CD4-positive, alpha-beta memory T cell (primary cell): ENCODE results near the gene NPAS1. TPM values are rescaled to one million over a fixed set of nuclear protein-coding genes. Genes with fewer than 3 reads are reported as not detected.
A peak's percentile ranks its signal among the peaks of the same experiment; 100 is the strongest.

Experiments used
- CTCF ChIA-PET: fragments of 350-600 bp; sonication (Branson Sonifier 250); formaldehyde crosslinking; loops from one replicate; lab custom pipeline; 2021; ENCODE audit warnings: inconsistent platforms; ENCODE audit not compliant: partially characterized antibody; lab: Charles Lee
- POLR2A ChIA-PET: fragments of 350-600 bp; sonication (Branson Sonifier 250); formaldehyde crosslinking; loops from one replicate; lab custom pipeline; 2021; ENCODE audit not compliant: partially characterized antibody; lab: Charles Lee
- DNase-seq, 5 donors: peaks; one replicate each; pipeline versions ENCODE4 v3.0.0 to v3.0.0-alpha.2; 2020 to 2022; ENCODE audit warnings: mixed read lengths in 1 of 5
- H3K27ac ChIP-seq: one replicate; pipeline ENCODE4 v1.7.0; 2013; ENCODE audit warnings: low read depth, low read length
- H3K27me3 ChIP-seq: 2 replicates; pipeline ENCODE4 v1.7.0; 2013; ENCODE audit warnings: mild to moderate bottlenecking, low read length, moderate library complexity; ENCODE audit not compliant: insufficient read depth
- H3K36me3 ChIP-seq: 2 replicates; pipeline ENCODE4 v1.7.0; 2013; ENCODE audit warnings: mild to moderate bottlenecking, low read length, moderate library complexity; ENCODE audit not compliant: insufficient read depth
- H3K4me1 ChIP-seq: 2 replicates; pipeline ENCODE4 v1.7.0; 2013; ENCODE audit warnings: mild to moderate bottlenecking, low read length, moderate library complexity; ENCODE audit not compliant: insufficient read depth
- H3K4me3 ChIP-seq, 2 donors: one replicate each; pipeline ENCODE4 v1.7.0; 2013; ENCODE audit warnings: low read length in 2 of 2, mild to moderate bottlenecking in 1 of 2
- H3K9me3 ChIP-seq, 2 donors: one replicate each; pipeline ENCODE4 v1.7.0; 2013; ENCODE audit warnings: low read length in 2 of 2, control low read depth in 1 of 2; ENCODE audit not compliant: control insufficient read depth in 1 of 2
- H3K27ac Mint-ChIP-seq, 7 donors: one replicate each; pipeline ENCODE4 v1.8.0; 2020 to 2021; ENCODE audit warnings: mixed read lengths in 7 of 7, mild to moderate bottlenecking in 6 of 7, inconsistent platforms in 3 of 7, moderate library complexity in 3 of 7
- H3K27me3 Mint-ChIP-seq, 2 donors: one replicate each; pipeline ENCODE4 v1.8.0; 2020 to 2021; ENCODE audit warnings: mixed read lengths in 2 of 2
- H3K36me3 Mint-ChIP-seq, 2 donors: one replicate each; pipeline ENCODE4 v1.8.0; 2020 to 2021; ENCODE audit warnings: mixed read lengths in 2 of 2, inconsistent platforms in 1 of 2, mild to moderate bottlenecking in 1 of 2
- H3K4me1 Mint-ChIP-seq, 4 donors: one replicate each; pipeline ENCODE4 v1.8.0; 2020 to 2021; ENCODE audit warnings: mixed read lengths in 4 of 4, mild to moderate bottlenecking in 1 of 4
- H3K4me3 Mint-ChIP-seq, 8 donors: one replicate each; pipeline ENCODE4 v1.8.0; 2020 to 2021; ENCODE audit warnings: mixed read lengths in 8 of 8, mild to moderate bottlenecking in 7 of 8, moderate library complexity in 6 of 8, inconsistent platforms in 3 of 8
- H3K9me3 Mint-ChIP-seq, 8 donors: one replicate each; pipeline ENCODE4 v1.8.0; 2020 to 2021; ENCODE audit warnings: mixed read lengths in 8 of 8, mild to moderate bottlenecking in 5 of 8, inconsistent platforms in 3 of 8, moderate library complexity in 1 of 8
- intact Hi-C: fragments of 100-400 bp; cut with micrococcal nuclease; formaldehyde crosslinking; loops from one replicate; pipeline ENCODE4 v1.15.1; 2023
- polyA plus RNA-seq, 2 donors: library from polyadenylated mRNA; unstranded; fragments of 300-500 nt; fragmentation: Illumina TruSeq; gene quantifications; one replicate each; pipeline ENCODE4 v1.2.3, GENCODE V29; 2021
- total RNA-seq, 2 experiments: library from RNA; stranded (reverse); gene quantifications; one replicate each; pipeline ENCODE4 v1.2.3, GENCODE V29; 2021

The NPAS1 gene
- total and polyA plus RNA-seq, 4 experiments from 2014 or later, result 0.35 to 0.64 TPM; not detected in 2

DNA sequence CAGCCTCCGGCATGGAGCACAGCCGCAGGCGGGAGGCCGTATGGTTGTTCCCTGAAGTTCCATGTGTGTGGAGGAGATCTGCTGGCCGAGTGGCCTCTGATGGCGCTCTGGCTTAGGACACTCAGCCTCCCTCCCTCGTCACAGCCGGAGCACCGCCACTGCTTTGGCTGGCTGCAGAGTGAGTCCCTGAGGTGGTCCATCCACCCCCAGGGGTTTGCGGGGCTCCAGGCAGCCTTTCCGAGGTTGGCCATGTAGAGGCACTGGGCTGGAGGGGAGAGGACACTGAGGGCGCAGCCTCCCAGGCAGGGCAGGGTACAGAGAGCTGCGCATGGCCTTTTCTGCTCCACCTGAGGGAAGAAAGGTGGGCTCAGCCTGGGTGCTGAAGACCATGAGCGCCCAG is 19.8 kb upstream of the NPAS1 start:
- Mint-ChIP-seq H3K9me3 (no peaks in the 10 kb centered on the region), H3K27me3 (no peaks in the 10 kb centered on the region), H3K4me3 (no peak overlapping the region), H3K36me3 (peaks cover 29 to 41% of the 10 kb centered on the region in 2 donors), H3K27ac (no peak overlapping the region), H3K4me1 (peaks cover 6 to 14% (median 11%) of the 10 kb centered on the region in 4 donors)
- Histone ChIP-seq H3K4me3 (no peak overlapping the region), H3K4me1 (peaks cover 11% of the 10 kb centered on the region), H3K9me3 (no peaks in the 10 kb centered on the region), H3K27ac (no peak overlapping the region), H3K27me3 (no peaks in the 10 kb centered on the region), H3K36me3 (peaks cover 25% of the 10 kb centered on the region)
- POLR2A ChIA-PET, result no interaction called here
- DNase-seq, result no peak
- CTCF ChIA-PET, result interaction anchor here (5.0 kb wide), 1 partner anchor 13 kb away, joined by 39 read pairs; no protein-coding TSS in a partner anchor
- intact Hi-C loops, result no loop called here

DNA sequence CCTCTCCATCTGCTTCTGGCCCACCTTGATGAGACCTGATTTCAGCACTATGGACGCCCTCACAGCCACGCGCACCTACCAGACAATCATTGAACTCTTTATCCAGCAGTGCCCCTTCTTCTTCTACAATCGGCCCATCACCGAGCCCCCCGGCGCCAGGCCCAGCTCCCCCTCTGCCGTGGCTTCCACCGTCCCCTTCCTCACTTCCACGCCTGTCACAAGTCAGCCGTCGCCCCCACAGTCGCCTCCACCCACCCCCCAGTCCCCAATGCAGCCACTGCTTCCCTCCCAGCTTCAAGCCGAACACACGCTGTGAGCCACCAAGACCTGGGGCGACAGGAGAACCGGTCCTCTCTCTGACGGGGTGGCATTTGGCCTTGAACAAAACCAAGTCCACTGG is 19.3 kb upstream of the NPAS1 start:
- CTCF ChIA-PET, result interaction anchor here (5.0 kb wide), 1 partner anchor 12 kb away, joined by 39 read pairs; no protein-coding TSS in a partner anchor

DNA sequence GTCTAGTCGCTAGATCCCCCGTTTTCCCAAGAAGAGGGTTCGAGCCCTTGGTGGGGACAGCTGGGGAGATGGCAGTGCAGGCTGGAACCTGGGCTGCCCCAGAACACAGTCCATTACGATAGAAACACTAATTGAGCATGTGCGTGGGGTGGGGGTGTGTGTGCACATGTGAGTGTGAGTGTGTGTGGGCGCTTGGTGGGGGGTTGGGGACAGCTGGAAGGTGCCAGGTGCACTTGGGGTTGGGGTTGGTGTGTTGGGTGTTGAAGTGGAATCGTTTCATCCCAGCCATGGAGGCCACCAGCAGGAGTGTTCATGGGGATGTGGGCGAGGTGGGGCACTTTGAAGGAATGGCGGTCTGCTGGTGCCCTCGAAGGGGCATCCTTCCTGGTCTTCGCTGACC is 18.1 kb upstream of the NPAS1 start:
- H3K9me3 Mint-ChIP-seq, result peaks cover 0 to 5% (median under 1%) of the 10 kb centered on the region in 8 donors
- H3K4me1 Mint-ChIP-seq, result peaks cover 11 to 19% (median 13%) of the 10 kb centered on the region in 4 donors
- peaks cover 29 to 41% of the 10 kb centered on the region in 2 donors for H3K36me3 Mint-ChIP-seq
- POLR2A ChIA-PET, result interaction anchor here (1.1 to 2.5 kb wide), 2 partner anchors 9 to 46 kb away, joined by 3 to 10 read pairs; no protein-coding TSS in a partner anchor
- DNase-seq, result no peak
- Histone ChIP-seq H3K9me3 (no peaks in the 10 kb centered on the region), H3K36me3 (peaks cover 25% of the 10 kb centered on the region), H3K4me3 (no peak overlapping the region), H3K4me1 (peaks cover 11% of the 10 kb centered on the region), H3K27ac (no peak overlapping the region), H3K27me3 (no peaks in the 10 kb centered on the region)
- H3K4me3 Mint-ChIP-seq, result no peak overlapping the region
- H3K27ac Mint-ChIP-seq, result no peak overlapping the region
- no peaks in the 10 kb centered on the region for H3K27me3 Mint-ChIP-seq
- intact Hi-C loops, result no loop called here
- CTCF ChIA-PET, result interaction anchor here (0.6 to 5.0 kb wide), 4 partner anchors 11 to 1290 kb away, joined by 3 to 39 read pairs (median 3); no protein-coding TSS in a partner anchor

More for the DNA sequence above, 19.3 kb upstream of the NPAS1 start:
- no peak overlapping the region for H3K27ac Mint-ChIP-seq
- intact Hi-C loops, result no loop called here
- Histone ChIP-seq H3K36me3 (peaks cover 25% of the 10 kb centered on the region), H3K4me1 (peaks cover 11% of the 10 kb centered on the region), H3K27me3 (no peaks in the 10 kb centered on the region), H3K27ac (no peak overlapping the region), H3K4me3 (no peak overlapping the region), H3K9me3 (no peaks in the 10 kb centered on the region)
- no peak for DNase-seq
- no peaks in the 10 kb centered on the region for H3K9me3 Mint-ChIP-seq
- peaks cover 6 to 15% (median 11%) of the 10 kb centered on the region in 4 donors for H3K4me1 Mint-ChIP-seq
- peak overlapping the region in 1 of 8 donors; percentile 36 for H3K4me3 Mint-ChIP-seq
- H3K36me3 Mint-ChIP-seq, result peaks cover 29 to 41% of the 10 kb centered on the region in 2 donors
- POLR2A ChIA-PET, result no interaction called here
- H3K27me3 Mint-ChIP-seq, result no peaks in the 10 kb centered on the region

DNA sequence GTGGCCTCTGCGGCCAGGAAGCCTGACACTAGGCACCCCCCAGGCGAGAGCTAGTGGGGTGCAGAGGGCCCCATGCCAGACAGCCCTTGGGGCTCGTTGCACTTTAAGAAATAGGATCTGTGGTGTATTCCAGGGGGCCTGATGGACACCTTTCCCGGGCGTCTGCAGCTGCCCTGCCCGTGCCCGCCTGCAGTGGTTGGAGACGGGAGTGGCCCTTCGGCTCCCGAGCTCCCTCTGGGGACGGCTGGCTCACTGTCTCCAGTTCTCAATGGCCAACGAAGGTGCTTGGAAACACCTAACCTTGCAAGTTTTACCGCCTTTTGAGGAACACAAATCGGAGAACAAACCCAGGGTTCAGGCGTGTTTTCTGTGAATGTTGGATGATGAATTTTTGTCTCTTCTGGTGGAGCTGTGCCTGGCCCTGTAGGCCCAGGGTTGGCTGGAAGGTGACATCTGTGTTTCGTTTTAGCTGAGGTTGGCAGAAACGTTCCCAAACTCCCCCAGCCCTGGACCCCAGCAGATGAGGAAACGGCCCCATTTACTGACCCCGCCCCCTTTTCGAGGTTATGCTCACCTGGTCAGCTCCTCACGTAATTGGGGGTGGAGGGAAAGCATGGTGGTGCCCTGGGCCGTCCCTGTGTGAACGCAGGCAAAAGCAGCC is 17.4 kb upstream of the NPAS1 start:
- peaks cover 27 to 38% of the 10 kb centered on the region in 2 donors for H3K36me3 Mint-ChIP-seq
- Histone ChIP-seq H3K9me3 (no peaks in the 10 kb centered on the region), H3K27ac (no peak overlapping the region), H3K4me3 (no peak overlapping the region), H3K27me3 (no peaks in the 10 kb centered on the region), H3K36me3 (peaks cover 23% of the 10 kb centered on the region), H3K4me1 (peaks cover 11% of the 10 kb centered on the region)
- DNase-seq, result no peak
- POLR2A ChIA-PET, result interaction anchor here (1.1 to 2.5 kb wide), 3 partner anchors 10 to 145 kb away, joined by 3 to 10 read pairs (median 3); no protein-coding TSS in a partner anchor
- no peaks in the 10 kb centered on the region for H3K27me3 Mint-ChIP-seq
- intact Hi-C loops, result no loop called here
- H3K9me3 Mint-ChIP-seq, result peaks cover 0 to 5% (median 1%) of the 10 kb centered on the region in 8 donors
- CTCF ChIA-PET, result interaction anchor here (0.6 to 5.0 kb wide), 5 partner anchors 9 to 1289 kb away, joined by 3 to 39 read pairs (median 3); no protein-coding TSS in a partner anchor
- peaks cover 11 to 19% (median 13%) of the 10 kb centered on the region in 4 donors for H3K4me1 Mint-ChIP-seq
- H3K4me3 Mint-ChIP-seq, result no peak overlapping the region
- no peak overlapping the region for H3K27ac Mint-ChIP-seq

DNA sequence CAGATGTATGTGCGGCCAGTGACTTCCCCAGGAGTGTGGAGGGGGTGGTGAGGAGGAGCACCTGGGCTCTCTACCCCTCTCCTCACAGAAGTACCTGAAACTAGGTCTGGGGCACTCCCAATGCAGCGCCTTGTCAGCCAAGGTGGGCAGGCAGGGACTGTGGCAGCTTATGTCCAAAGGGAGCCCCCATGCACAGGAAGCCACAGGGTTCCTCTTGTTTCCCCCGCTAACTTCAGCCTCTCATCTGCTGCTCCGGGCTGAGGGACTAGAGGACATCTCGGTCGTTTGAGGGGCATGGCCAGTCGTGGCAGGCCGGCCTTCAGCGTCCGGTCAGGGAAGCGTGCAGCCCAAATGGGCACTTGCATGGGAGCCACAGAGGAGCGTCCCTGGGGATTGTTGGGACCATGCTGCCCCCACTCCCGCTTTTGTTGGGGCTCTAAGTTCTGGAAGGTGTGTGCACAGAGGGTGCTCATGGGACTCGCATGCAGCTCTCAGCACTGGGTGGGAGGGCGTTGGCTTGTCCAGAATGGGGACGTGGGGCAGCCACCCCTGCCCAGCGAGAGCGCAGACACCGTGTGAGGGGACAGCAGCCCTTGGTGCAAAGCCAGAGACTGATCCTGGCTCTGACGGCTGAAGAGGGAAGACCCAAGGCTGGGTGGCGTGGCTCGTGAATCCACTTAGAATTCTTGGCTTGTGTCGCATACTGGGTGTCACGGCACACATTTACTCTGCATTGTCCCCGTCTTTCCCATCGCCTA is 16.6 kb upstream of the NPAS1 start:
- DNase-seq, result no peak
- peaks cover 24 to 34% of the 10 kb centered on the region in 2 donors for H3K36me3 Mint-ChIP-seq
- H3K27ac Mint-ChIP-seq, result peak overlapping the region in 2 of 7 donors; percentile 37 to 57
- H3K27me3 Mint-ChIP-seq, result no peaks in the 10 kb centered on the region
- H3K27ac ChIP-seq, result no peak overlapping the region
- peaks cover 11 to 19% (median 13%) of the 10 kb centered on the region in 4 donors for H3K4me1 Mint-ChIP-seq
- no peaks in the 10 kb centered on the region for H3K9me3 ChIP-seq
- H3K27me3 ChIP-seq, result no peaks in the 10 kb centered on the region
- H3K4me3 Mint-ChIP-seq, result peak overlapping the region in 2 of 8 donors; percentile 7 to 19
- POLR2A ChIA-PET, result interaction anchor here (1.1 to 2.5 kb wide), 4 partner anchors 10 to 146 kb away, joined by 3 to 10 read pairs (median 4); no protein-coding TSS in a partner anchor
- no peak overlapping the region for H3K4me3 ChIP-seq
- CTCF ChIA-PET, result interaction anchor here (1.2 to 5.0 kb wide), 2 partner anchors 10 kb away, joined by 3 to 39 read pairs; no protein-coding TSS in a partner anchor
- peaks cover 11% of the 10 kb centered on the region for H3K4me1 ChIP-seq
- peaks cover 0 to 5% (median 1%) of the 10 kb centered on the region in 8 donors for H3K9me3 Mint-ChIP-seq
- intact Hi-C loops, result no loop called here
- peaks cover 20% of the 10 kb centered on the region for H3K36me3 ChIP-seq

DNA sequence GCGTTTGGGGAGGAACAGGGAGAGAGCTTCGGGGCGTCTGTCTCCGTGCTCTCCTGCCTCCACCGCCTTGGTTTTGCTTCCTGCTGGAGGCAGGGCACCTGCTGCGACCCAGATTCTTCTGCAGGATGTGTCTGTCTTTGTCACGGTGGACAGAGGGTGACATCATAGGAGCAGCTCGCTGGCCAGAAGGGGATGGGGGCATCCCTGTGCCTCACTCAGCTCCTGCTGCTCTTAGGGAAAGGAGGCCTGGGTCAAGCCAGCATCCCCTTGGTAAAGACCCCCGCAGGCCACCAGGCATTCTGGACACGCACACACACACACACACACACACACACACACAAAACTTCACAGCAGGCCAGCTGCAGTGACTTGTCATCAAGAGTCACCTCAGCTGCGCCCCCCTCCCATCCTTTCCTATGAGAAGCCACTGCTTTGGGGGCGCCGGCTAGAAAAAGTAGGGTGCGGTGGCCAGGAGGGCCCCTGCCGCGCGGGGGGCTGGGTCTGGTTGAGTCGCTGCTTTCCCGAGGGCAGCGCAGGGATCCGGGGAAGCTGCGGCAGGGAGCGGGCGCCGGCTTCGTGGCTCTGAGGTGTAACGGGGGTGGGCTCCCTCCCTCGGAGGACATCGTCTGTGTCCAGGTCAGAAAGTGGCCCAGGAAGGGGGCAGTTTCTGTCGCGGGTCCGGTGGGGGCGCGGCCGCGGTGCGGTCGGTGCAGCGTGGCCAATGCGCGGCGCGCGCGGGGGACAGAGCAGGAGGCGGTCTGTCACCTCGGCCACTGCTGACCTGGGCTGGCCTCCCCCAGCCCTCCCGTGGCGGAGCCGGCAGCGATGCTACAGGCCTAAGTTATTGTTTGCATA is 15.8 kb upstream of the NPAS1 start:
- CTCF ChIA-PET, result interaction anchor here (5.0 kb wide), 1 partner anchor 9 kb away, joined by 39 read pairs; no protein-coding TSS in a partner anchor
- Histone ChIP-seq H3K27ac (no peak overlapping the region), H3K9me3 (no peaks in the 10 kb centered on the region), H3K27me3 (no peaks in the 10 kb centered on the region), H3K36me3 (peaks cover 14% of the 10 kb centered on the region), H3K4me3 (no peak overlapping the region), H3K4me1 (peaks cover 11% of the 10 kb centered on the region)
- POLR2A ChIA-PET, result interaction anchor here (0.7 to 2.5 kb wide), 5 partner anchors 9 to 147 kb away, joined by 3 to 10 read pairs (median 3); no protein-coding TSS in a partner anchor
- peak overlapping the region in 1 of 8 donors; percentile 39 for H3K4me3 Mint-ChIP-seq
- peak overlapping the region in 4 of 7 donors; percentile 13 to 57 (median 22) for H3K27ac Mint-ChIP-seq
- peaks cover 11 to 19% (median 13%) of the 10 kb centered on the region in 4 donors for H3K4me1 Mint-ChIP-seq
- no peak for DNase-seq
- H3K9me3 Mint-ChIP-seq, result peaks cover 0 to 5% (median 1%) of the 10 kb centered on the region in 8 donors
- intact Hi-C loops, result no loop called here
- H3K27me3 Mint-ChIP-seq, result no peaks in the 10 kb centered on the region
- H3K36me3 Mint-ChIP-seq, result peaks cover 20 to 31% of the 10 kb centered on the region in 2 donors
